ENCODE data around the gene FHIT. TPM values are rescaled to one million over a fixed set of nuclear protein-coding genes. Genes with fewer than 3 reads are reported as not detected.
"Not testable (repeated sequence)": the region's sequence is repeated elsewhere in the genome, so short reads cannot be mapped to it uniquely, and the experiment has no call there.

Gene FHIT
- total and polyA plus RNA-seq, 4 donors: 2.6 to 21.3 (median 8.7) TPM

GRCh38 chr3:61222467-61222866, 28.8 kb downstream of the FHIT start:
- peaks cover 0 to 6% (median 0%) of the 10 kb centered on the region in 5 donors for H3K4me1 ChIP-seq (ENCODE audit: control insufficient read depth in 5 of 5, insufficient read depth in 5 of 5, low read length in 5 of 5)

GRCh38 chr3:61221759-61222362, 29.4 kb downstream of the FHIT start:
- H3K9ac ChIP-seq (ENCODE audit: insufficient read depth in 1 of 2, low read length in 2 of 2): no peak overlapping the region
- H3K36me3 ChIP-seq (ENCODE audit: control insufficient read depth in 4 of 4, insufficient read depth in 4 of 4, low read length in 4 of 4): no peaks in the 10 kb centered on the region
- peaks cover 0 to 3% (median 0%) of the 10 kb centered on the region in 4 donors for H3K9me3 ChIP-seq (ENCODE audit: control insufficient read depth in 4 of 4, insufficient read depth in 3 of 4, low read length in 3 of 4)
- H3K4me3 ChIP-seq: no peak overlapping the region
- H3K27ac ChIP-seq (ENCODE audit: low read depth in 1 of 2, low read length in 1 of 2): no peak overlapping the region
- ATAC-seq (ENCODE audit: insufficient read depth, low FRiP score): no peak
- WGBS, 2 donors: 86 to 89% methylated on average over 6 of the region's 6 CpGs
- peaks cover 0 to 5% (median 0%) of the 10 kb centered on the region in 5 donors for H3K4me1 ChIP-seq (ENCODE audit: control insufficient read depth in 5 of 5, insufficient read depth in 5 of 5, low read length in 5 of 5)
- DNase-seq: no peak
- no peaks in the 10 kb centered on the region for H3K27me3 ChIP-seq (ENCODE audit: control insufficient read depth in 3 of 3, insufficient read depth in 3 of 3, low read length in 2 of 3)
- TF ChIP-seq CTCF (IDR thresholded peaks at IDR 0.05; ENCODE audit: control extremely low read depth, extremely low read depth): no peak

More at GRCh38 chr3:61222467-61222866, 28.8 kb downstream of the FHIT start:
- Histone ChIP-seq H3K9ac (ENCODE audit: insufficient read depth in 1 of 2, low read length in 2 of 2) (no peak overlapping the region), H3K27ac (ENCODE audit: low read depth in 1 of 2, low read length in 1 of 2) (no peak overlapping the region), H3K27me3 (ENCODE audit: control insufficient read depth in 3 of 3, insufficient read depth in 3 of 3, low read length in 2 of 3) (no peaks in the 10 kb centered on the region), H3K36me3 (ENCODE audit: control insufficient read depth in 4 of 4, insufficient read depth in 4 of 4, low read length in 4 of 4) (no peaks in the 10 kb centered on the region), H3K9me3 (ENCODE audit: control insufficient read depth in 4 of 4, insufficient read depth in 3 of 4, low read length in 3 of 4) (no peaks in the 10 kb centered on the region), H3K4me3 (no peak overlapping the region)
- 97% methylated on average over 7 of the region's 7 CpGs for WGBS, 2 donors
- no peak for TF ChIP-seq CTCF (IDR thresholded peaks at IDR 0.05; ENCODE audit: control extremely low read depth, extremely low read depth)
- DNase-seq: no peak
- ATAC-seq (ENCODE audit: insufficient read depth, low FRiP score): no peak

DNA sequence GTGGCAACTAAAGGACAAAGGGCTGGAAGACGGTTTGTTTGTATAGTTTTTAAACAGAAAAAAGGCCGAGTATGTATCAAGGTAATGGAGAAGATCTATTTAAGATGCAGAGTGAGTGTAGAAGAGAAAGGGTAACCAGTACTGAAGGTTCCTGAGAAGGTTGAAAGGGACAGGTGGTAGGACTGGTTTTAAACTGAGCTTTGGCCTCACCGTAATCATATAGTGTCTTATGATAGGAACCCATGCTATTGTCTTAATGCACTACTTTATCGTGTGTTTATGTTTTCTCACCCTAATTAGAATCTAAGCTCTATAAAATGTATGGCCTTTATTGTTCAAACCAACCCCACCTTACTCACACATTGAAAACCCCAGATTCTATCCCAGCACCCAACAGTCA, 32.7 kb downstream of the FHIT start:
- TF ChIP-seq CTCF (IDR thresholded peaks at IDR 0.05; ENCODE audit: control extremely low read depth, extremely low read depth): no peak
- DNase-seq: no peak
- no peak for ATAC-seq (ENCODE audit: insufficient read depth, low FRiP score)
- Histone ChIP-seq H3K9me3 (ENCODE audit: control insufficient read depth in 4 of 4, insufficient read depth in 3 of 4, low read length in 3 of 4) (peaks cover 0 to 3% (median 0%) of the 10 kb centered on the region in 4 donors), H3K36me3 (ENCODE audit: control insufficient read depth in 4 of 4, insufficient read depth in 4 of 4, low read length in 4 of 4) (no peaks in the 10 kb centered on the region), H3K4me1 (ENCODE audit: control insufficient read depth in 5 of 5, insufficient read depth in 5 of 5, low read length in 5 of 5) (peaks cover 0 to 5% (median 0%) of the 10 kb centered on the region in 5 donors), H3K9ac (ENCODE audit: insufficient read depth in 1 of 2, low read length in 2 of 2) (no peak overlapping the region), H3K27ac (ENCODE audit: low read depth in 1 of 2, low read length in 1 of 2) (no peak overlapping the region), H3K4me3 (no peak overlapping the region), H3K27me3 (ENCODE audit: control insufficient read depth in 3 of 3, insufficient read depth in 3 of 3, low read length in 2 of 3) (no peaks in the 10 kb centered on the region)
- 78 to 83% methylated on average over 4 of the region's 4 CpGs for WGBS, 2 donors

- H3K4me3 ChIP-seq: not testable (repeated sequence)
Measured at GRCh38 chr3:61216171-61216570, 35.1 kb downstream of the FHIT start.

More at GRCh38 chr3:61216171-61216570, 35.1 kb downstream of the FHIT start:
- not testable (repeated sequence) for H3K9me3 ChIP-seq (ENCODE audit: control insufficient read depth in 4 of 4, insufficient read depth in 3 of 4, low read length in 3 of 4); H3K9ac ChIP-seq (ENCODE audit: insufficient read depth in 1 of 2, low read length in 2 of 2); H3K36me3 ChIP-seq (ENCODE audit: control insufficient read depth in 4 of 4, insufficient read depth in 4 of 4, low read length in 4 of 4); H3K27me3 ChIP-seq (ENCODE audit: control insufficient read depth in 3 of 3, insufficient read depth in 3 of 3, low read length in 2 of 3); DNase-seq; H3K4me1 ChIP-seq (ENCODE audit: control insufficient read depth in 5 of 5, insufficient read depth in 5 of 5, low read length in 5 of 5); H3K27ac ChIP-seq (ENCODE audit: low read depth in 1 of 2, low read length in 1 of 2); ATAC-seq (ENCODE audit: insufficient read depth, low FRiP score)
- 92 to 95% methylated on average over 3 of the region's 3 CpGs for WGBS, 2 donors

Data from lung (tissue), 12 donors.